Measurements from ENCODE around the gene DTD1.

Gene DTD1

DNA sequence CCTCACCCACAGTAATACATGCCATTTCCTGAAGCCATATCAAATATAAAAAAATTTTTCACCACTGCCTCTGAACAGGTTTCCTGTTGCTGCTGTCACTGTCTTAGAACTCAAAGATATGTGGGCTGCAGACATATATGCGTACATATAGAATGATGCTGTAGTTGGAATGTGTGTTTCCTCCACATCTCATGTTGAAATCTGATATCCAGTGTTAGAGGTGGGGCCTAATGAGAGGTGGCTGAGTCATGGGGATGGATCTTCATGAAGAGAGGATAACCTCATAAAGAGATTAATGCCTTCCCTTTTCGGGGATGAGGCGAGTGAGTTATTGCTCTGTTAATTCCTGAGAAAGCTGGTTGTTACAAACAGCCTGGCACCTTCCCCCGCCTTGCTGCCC is 218.0 kb downstream of the DTD1 start:
- DNase-seq, result no peak

DNA sequence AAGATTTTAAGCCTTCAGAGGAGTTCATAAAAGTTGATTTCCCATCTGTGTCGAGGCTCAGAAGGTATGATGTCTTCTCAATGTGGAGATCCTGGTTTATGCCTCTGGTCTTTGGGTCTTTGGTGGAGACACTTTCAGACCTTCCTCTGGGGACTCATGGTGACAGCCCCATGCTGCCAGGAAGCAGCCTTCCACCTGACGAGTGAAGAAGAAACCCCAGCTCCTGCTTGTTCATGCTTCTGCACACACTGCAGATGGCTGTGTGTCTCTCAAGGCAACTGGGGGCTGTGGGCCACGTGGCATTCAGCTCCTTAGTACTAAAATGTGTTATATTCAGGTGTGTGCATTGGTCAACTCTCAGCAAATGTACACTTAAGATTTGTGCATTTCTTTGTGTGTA is 220.9 kb downstream of the DTD1 start:
- no peak for DNase-seq

- no peak for DNase-seq
Observed at GRCh38 chr20:18811186-18811585, 223.3 kb downstream of the DTD1 start.

DNA sequence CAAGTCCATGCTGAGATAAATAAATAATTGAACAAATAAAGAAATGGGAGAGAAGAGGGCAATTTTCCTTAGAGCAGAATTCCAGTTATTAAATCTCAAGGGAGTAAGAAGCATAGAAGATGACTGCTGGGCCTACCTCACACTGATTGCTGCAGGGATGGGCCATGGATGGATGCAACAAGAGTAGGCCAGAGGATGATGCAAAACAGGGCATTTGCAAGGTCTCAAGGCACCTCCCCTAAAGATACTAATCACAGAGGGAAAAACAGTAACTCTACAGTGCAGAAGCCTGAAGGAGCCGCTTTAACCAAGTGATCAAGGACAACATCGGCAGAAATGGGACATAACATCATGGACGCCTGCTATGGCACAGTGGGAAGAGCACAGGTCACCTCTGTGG is 224.1 kb downstream of the DTD1 start:
- no peak for DNase-seq

DNA sequence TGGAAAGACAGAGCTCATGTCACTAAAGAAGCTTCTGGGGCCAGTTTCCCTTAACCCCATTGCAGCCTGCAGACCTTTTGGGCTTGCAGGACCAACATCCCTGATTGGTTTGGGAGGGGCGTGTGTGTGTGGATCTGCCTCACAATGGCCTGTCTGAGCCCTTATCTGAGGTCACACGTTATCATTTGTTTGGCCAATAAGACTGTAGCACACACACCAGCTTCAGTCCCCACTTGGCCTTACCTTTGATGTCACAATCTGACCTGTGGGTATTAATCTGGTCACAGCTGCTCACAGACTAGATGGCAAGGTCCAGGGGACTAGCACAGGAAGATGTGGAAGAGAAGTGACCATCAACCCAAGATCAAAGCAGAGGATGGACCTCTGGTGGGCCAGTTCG is 225.6 kb downstream of the DTD1 start, which contains the start of gene SCP2D1:
TSS of gene SCP2D1 (plus strand) at position 301 of the 400 bp plus-strand sequence. CDS start at position 334, 33 bp downstream.
- DNase-seq, result no peak

- no peak for DNase-seq
Observed at GRCh38 chr20:18815194-18815942, 227.5 kb downstream of the DTD1 start.

Data from CD4-positive, alpha-beta T cell treated with Interferon alpha-2 for 1 hour (primary cell).